GM12873 (cell line): Measurements from ENCODE around the gene CGRRF1.

Experiments used
- TF ChIP-seq, protein P1 (sequence below): IDR thresholded peaks from 2 replicates; pipeline ENCODE4 v1.5.1; 2012; ENCODE audit warnings: low read depth, mild to moderate bottlenecking, moderate library complexity, low read length, control low read depth; ENCODE audit not compliant: insufficient read depth; ENCODE audit errors: missing control alignments

CGRRF1 gene

DNA sequence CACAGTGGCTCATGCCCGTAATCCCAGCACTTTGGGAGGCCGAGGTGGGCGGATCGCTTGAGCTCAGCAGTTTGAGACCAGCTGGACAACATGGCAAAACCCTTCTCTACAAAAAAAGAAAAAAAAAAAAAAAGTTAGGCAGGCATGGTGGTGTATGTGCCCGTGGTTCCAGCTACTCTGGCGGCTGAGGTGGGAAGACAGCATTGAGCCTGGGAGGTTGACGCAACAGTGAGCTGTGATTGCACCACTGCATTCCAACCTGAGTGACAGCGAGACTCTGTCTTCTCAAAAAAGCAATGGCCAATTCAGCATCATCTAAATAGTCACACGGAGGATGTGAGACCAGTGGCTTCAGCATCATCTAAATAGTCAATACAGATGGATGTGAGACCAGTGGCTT lies 46.8 kb downstream of the CGRRF1 start:
- TF ChIP-seq, protein P1, sequence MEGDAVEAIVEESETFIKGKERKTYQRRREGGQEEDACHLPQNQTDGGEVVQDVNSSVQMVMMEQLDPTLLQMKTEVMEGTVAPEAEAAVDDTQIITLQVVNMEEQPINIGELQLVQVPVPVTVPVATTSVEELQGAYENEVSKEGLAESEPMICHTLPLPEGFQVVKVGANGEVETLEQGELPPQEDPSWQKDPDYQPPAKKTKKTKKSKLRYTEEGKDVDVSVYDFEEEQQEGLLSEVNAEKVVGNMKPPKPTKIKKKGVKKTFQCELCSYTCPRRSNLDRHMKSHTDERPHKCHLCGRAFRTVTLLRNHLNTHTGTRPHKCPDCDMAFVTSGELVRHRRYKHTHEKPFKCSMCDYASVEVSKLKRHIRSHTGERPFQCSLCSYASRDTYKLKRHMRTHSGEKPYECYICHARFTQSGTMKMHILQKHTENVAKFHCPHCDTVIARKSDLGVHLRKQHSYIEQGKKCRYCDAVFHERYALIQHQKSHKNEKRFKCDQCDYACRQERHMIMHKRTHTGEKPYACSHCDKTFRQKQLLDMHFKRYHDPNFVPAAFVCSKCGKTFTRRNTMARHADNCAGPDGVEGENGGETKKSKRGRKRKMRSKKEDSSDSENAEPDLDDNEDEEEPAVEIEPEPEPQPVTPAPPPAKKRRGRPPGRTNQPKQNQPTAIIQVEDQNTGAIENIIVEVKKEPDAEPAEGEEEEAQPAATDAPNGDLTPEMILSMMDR: no peak

DNA sequence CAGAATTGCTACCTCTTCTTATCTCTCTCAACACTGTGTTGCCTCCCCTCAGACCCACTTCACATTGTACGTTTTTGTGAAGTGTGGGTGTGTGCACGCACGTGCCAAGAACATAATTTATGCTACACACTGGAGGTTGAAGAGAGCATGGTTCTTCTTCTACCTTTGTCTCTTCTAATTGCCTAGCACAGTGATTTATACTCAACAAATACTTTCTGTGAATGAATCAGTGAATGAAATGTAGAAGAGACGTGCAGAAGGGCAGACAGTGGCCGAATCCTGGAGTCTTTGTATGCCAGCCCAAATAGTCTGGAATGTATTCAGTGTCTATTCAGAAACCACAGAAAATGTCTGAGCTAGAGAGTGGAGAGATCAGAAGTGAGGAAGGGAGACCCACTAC lies 52.6 kb downstream of the CGRRF1 start:
- TF ChIP-seq, protein P1: no peak

DNA sequence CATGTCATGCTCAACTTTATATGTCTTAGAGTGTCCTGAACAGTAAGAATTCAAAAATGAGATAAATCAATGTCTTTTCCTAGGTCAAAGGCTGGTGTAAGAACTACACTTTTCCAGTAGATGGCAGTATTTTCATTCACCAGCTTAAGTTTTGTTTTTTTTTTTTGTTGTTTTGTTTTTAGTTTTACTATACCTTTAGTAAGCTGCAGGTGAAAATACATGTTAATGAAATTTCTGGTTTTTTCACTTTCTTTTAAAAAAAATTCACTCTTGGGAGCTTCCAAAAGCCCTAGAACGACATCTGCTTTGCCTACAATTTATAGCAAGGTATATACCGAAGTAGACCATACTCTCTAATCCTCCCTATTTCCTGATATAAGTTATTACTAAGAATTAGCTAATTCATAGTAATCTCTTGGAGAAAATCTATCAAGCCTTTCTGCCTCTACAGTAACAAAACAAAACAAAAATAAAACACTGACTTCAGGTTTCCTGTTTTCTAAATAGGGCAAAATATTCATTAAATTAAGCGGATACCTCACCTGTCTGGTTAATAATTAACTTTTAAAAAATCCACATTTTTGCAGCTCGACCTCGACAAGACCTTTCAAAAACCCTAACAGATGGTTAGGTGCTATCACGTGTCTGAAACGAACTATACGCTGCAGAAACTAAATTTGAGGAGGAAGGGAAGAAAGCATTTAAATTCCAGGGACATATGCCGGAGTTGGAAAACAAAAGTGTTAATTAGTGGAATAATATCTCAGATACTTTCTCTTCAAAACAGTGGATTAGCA lies 54.6 kb downstream of the CGRRF1 start:
- TF ChIP-seq, protein P1: peak; percentile 66

DNA sequence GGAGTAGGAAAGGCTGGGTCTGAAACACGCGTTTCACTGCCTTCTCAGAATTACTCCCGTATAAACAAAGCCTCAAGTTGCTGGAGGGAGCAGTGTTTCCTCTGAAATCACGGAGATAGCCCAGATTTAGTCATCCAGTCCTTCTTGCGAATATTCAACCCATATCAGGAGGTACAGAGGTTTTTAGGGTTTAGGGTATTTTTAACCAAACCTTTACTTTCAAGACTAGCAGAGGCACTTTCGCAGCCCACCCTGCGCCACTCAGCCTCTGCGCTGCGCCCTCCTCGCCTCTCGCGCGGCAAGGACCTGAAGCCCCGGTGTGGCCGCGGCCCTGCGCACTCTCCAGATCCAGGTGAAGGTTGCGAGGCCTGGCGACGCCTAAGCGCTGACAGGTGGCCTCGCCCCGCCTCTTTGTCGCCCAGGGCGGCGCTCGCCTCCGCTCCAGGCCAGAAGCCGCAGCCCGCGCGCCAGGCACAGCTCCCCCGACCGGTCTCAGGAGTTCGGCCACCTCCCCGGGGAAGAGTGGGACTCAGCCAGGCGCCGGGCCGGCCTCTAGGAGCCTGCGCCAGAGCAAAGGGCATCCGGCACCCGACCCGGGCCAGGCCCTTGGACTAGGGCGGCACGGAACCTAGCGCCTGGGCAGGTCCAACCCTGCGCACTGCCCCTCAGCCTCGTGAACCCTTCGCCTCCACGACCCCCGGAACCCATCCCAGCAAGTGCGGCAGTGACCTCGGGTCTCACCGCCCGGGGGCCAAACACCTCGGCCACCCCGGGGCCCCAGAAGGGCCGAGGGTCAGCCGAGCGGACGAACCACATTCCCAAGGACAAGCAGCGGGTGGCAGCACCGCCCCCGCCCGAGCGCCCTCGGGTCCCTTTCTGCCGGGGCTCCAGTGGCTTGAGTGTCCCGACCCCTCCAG lies 55.4 kb downstream of the CGRRF1 start:
- TF ChIP-seq, protein P1: peak; percentile 21

DNA sequence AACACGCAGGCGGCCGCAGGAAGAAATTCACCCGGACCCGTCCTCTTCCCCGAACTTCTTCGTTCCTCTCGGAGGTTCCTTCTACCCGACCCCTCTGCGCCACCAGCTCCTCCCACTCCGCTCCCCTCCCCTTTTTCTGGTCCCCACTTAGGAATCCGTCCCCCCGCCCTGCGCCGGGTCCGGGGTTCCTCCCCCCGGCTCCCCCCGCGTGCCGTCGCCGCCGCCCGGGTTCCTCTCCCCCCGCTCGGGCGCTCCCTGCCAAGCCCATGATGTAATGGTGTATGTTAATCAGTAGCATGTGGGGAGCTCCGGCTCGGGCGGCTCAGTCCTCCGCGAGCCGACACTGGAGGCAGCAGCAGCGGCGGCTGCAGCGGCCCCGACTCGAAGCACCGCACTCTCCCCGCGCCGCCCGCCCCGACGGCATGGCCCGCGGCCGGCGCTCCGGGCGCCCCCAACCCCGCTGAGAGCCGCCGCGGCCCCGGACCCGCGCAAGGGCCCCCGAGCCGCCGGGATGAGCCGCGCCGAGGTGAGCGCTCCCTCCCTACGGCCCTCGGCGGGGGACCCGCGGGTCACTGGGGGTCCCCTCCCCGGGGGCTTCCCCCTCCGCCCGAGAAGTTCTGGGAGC lies 56.2 kb downstream of the CGRRF1 start:
- TF ChIP-seq, protein P1: no peak

DNA sequence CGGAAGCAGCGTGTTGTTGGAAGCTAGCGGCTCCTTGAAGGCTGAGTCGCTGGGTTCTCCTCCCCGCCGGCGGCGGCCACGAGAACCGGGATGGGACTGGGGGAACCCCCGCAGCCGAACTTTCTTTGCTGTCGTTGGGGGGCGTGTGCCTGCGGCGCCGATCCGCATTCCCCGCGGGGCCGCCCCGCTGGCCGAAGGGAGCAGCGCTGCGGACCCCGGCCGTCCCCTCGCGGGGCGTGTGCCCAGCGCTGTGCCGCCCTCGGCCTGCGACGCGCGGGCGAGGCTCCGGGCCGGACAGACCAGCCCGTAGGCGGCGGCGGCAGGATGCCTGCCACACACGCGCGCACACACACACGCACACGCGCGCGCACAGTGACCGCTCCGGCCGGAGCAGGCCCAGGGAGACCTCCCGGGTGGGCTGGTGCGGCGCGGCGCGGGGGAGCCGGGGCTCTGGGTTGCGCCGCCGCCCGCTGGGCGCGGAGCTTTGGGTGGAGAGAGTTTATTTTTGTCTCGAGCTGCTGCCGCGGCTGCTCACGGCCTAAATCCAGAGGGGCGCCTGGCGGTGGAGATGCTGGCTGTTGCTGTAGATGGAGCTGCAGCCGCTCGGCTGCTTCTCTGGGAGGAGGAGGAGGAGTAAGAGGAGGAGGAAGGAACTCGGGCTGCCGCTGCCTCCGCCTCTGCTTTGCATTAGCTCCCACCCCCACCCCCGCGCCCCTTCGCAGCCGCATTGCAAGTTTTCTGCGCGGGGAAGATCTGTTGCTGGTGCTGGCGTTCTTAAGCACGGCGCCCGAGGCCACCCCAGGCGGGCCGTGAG lies 56.9 kb downstream of the CGRRF1 start, which contains the start of gene SAMD4A:
TSS of gene SAMD4A (plus strand) at position 719 of the 814 bp plus-strand sequence. CDS start 789 bp downstream, outside the sequence.
- TF ChIP-seq, protein P1: peak; percentile 30
